Measurements from ENCODE around the gene AURKAIP1. TPM values are rescaled to one million over a fixed set of nuclear protein-coding genes. Genes with fewer than 3 reads are reported as not detected.

Gene AURKAIP1
- total and polyA plus RNA-seq, 9 of the 15 experiments (the other 6 are each of a cell fraction or from before 2014, with no cell fraction given), result 7.8 to 478 (median 92.0) TPM

DNA sequence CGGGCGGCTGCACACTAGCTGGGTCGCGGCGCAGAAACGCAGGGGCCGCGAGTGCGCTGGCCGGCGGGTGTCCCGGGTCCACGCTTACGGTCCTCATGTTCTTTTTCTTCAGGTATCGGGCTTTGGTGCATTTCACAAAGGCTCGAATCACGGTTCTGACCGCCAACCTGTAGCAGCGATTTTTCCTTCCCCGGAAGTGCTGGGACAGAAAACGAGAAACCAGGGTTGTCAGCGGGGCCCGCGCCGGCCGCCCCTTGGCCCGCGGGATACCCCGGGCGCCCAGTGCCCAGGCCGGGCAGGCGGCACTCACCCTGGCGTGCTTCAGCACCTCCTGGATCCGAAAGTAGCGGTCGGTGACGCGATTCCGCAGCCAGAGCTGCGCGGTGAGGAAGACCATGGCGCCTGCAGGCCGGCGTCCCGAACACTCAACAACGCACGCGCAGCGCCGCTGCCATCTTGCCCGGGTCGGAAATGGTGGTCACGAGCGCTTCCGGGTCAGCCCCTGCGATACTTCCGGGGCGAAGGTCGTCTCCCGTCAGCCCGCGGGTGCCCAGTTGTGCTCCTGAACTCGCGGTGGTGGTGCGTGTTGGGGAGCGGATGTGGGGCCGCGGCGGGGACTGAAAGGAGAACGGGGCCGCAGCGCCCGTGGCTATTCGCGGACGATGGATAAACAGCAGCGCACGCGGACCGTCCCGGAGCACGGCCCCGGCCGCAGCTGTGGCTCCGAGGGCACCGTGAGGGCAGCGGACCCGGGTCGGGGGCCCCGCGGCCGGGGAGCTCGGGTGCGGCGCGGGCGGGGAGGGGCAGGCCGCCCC lies 32.0 kb upstream of the AURKAIP1 start, which contains the start of gene MRPL20 (continued):
- TF ChIP-seq, protein P1, sequence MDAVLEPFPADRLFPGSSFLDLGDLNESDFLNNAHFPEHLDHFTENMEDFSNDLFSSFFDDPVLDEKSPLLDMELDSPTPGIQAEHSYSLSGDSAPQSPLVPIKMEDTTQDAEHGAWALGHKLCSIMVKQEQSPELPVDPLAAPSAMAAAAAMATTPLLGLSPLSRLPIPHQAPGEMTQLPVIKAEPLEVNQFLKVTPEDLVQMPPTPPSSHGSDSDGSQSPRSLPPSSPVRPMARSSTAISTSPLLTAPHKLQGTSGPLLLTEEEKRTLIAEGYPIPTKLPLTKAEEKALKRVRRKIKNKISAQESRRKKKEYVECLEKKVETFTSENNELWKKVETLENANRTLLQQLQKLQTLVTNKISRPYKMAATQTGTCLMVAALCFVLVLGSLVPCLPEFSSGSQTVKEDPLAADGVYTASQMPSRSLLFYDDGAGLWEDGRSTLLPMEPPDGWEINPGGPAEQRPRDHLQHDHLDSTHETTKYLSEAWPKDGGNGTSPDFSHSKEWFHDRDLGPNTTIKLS (IDR thresholded peaks at IDR 0.05; ENCODE audit: borderline replicate concordance, low read depth), result peak; percentile 91
- TF ChIP-seq POLR3A (IDR thresholded peaks at IDR 0.05; ENCODE audit: borderline replicate concordance, extremely low read depth, insufficient read depth, insufficient read length), result no peak
- no peak for TF ChIP-seq MIER1 (IDR thresholded peaks at IDR 0.05; ENCODE audit: low read depth)
- no peak for TF ChIP-seq KAT2B (IDR thresholded peaks at IDR 0.05; ENCODE audit: low read depth, low read length)
- TF ChIP-seq, protein P2, sequence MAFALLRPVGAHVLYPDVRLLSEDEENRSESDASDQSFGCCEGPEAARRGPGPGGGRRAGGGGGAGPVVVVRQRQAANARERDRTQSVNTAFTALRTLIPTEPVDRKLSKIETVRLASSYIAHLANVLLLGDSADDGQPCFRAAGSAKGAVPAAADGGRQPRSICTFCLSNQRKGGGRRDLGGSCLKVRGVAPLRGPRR (CRISPR knock-in tag; IDR thresholded peaks at IDR 0.05), result no peak
- peak in 1 of 2 experiments; percentile 97; a peak in 2 of 4 replicates for TF ChIP-seq HDAC1 (IDR thresholded peaks at IDR 0.05)
- TF ChIP-seq PTBP1 (IDR thresholded peaks at IDR 0.05; ENCODE audit: low read depth, low read length), result no peak
- TF ChIP-seq EP400 (IDR thresholded peaks at IDR 0.05), result peak; percentile 99
- TF ChIP-seq ZNF589 (CRISPR knock-in tag; IDR thresholded peaks at IDR 0.05; ENCODE audit: low read depth), result no peak
- TF ChIP-seq ZNF324 (CRISPR knock-in tag; IDR thresholded peaks at IDR 0.05), result 0 out of 2 replicates have a peak, but pooled peaks have one; percentile 22
- peak in 1 of 2 experiments; percentile 45; a peak in 1 of 4 replicates for TF ChIP-seq ETV6 (IDR thresholded peaks at IDR 0.05; ENCODE audit: borderline replicate concordance in 1 of 2, low read depth in 2 of 2, low read length in 1 of 2)
- TF ChIP-seq ETV6 (CRISPR knock-in tag; IDR thresholded peaks at IDR 0.05; ENCODE audit: borderline replicate concordance), result no peak
- TF ChIP-seq SIX5 (IDR thresholded peaks at IDR 0.05; ENCODE audit: borderline replicate concordance in 1 of 2, insufficient read depth in 1 of 2, low read depth in 1 of 2, low read length in 2 of 2), result peak; percentile 70 to 82
- no peak for TF ChIP-seq ZNF507 (tag; conservative IDR thresholded peaks at IDR 0.05)
- peak; percentile 89 for TF ChIP-seq LCOR (CRISPR knock-in tag; IDR thresholded peaks at IDR 0.05)
- TF ChIP-seq, protein P3, sequence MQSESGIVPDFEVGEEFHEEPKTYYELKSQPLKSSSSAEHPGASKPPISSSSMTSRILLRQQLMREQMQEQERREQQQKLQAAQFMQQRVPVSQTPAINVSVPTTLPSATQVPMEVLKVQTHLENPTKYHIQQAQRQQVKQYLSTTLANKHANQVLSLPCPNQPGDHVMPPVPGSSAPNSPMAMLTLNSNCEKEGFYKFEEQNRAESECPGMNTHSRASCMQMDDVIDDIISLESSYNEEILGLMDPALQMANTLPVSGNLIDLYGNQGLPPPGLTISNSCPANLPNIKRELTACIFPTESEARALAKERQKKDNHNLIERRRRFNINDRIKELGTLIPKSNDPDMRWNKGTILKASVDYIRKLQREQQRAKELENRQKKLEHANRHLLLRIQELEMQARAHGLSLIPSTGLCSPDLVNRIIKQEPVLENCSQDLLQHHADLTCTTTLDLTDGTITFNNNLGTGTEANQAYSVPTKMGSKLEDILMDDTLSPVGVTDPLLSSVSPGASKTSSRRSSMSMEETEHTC (IDR thresholded peaks at IDR 0.05), result 0 out of 2 replicates have a peak, but pooled peaks have one; percentile 46
- TF ChIP-seq NFE2L1 (tag; IDR thresholded peaks at IDR 0.05; ENCODE audit: borderline replicate concordance, low read depth), result no peak
- TF ChIP-seq SIRT6 (IDR thresholded peaks at IDR 0.05; ENCODE audit: low read depth, low read length), result no peak
- peak; percentile 64 for TF ChIP-seq ETV1 (tag; conservative IDR thresholded peaks at IDR 0.05; ENCODE audit: low read depth)
- TF ChIP-seq RHOXF2B (CRISPR knock-in tag; conservative IDR thresholded peaks at IDR 0.05), result no peak
- TF ChIP-seq, protein P4, sequence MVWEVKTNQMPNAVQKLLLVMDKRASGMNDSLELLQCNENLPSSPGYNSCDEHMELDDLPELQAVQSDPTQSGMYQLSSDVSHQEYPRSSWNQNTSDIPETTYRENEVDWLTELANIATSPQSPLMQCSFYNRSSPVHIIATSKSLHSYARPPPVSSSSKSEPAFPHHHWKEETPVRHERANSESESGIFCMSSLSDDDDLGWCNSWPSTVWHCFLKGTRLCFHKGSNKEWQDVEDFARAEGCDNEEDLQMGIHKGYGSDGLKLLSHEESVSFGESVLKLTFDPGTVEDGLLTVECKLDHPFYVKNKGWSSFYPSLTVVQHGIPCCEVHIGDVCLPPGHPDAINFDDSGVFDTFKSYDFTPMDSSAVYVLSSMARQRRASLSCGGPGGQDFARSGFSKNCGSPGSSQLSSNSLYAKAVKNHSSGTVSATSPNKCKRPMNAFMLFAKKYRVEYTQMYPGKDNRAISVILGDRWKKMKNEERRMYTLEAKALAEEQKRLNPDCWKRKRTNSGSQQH (CRISPR knock-in tag; IDR thresholded peaks at IDR 0.05), result no peak
- TF ChIP-seq PML (IDR thresholded peaks at IDR 0.05; ENCODE audit: low read length), result peak; percentile 79
- peak; percentile 89 for TF ChIP-seq NFRKB (IDR thresholded peaks at IDR 0.05; ENCODE audit: low read depth)

Measured in K562 (cell line).